Upper lobe of right lung (tissue), 1 donor: ENCODE data around the gene TGIF1. TPM values are rescaled to one million over a fixed set of nuclear protein-coding genes. Genes with fewer than 3 reads are reported as not detected.
"Not testable (repeated sequence)": the region's sequence is repeated elsewhere in the genome, so short reads cannot be mapped to it uniquely, and the experiment has no call there.

Experiments used
- ATAC-seq: fragments of 200-7000 bp; cut with Tn5 transposase; one replicate; pipeline ENCODE4 v1.9.1; 2020; ENCODE audit warnings: mild to moderate bottlenecking, moderate library complexity
- DNase-seq: peaks from one replicate; pipeline ENCODE4 v3.0.0-alpha.2; 2020
- H3K27ac ChIP-seq: fragments of 200-600 bp; one replicate; pipeline ENCODE4 v1.8.0; 2022
- H3K27me3 ChIP-seq: fragments of 200-600 bp; one replicate; pipeline ENCODE4 v1.8.0; 2022; ENCODE audit warnings: mild to moderate bottlenecking
- H3K36me3 ChIP-seq: fragments of 200-600 bp; one replicate; pipeline ENCODE4 v1.8.0; 2022
- H3K4me1 ChIP-seq: fragments of 200-600 bp; one replicate; pipeline ENCODE4 v1.8.0; 2022
- H3K4me3 ChIP-seq: fragments of 200-600 bp; one replicate; pipeline ENCODE4 v1.8.0; 2022; ENCODE audit warnings: mild to moderate bottlenecking
- H3K9me3 ChIP-seq: fragments of 200-600 bp; one replicate; pipeline ENCODE4 v1.8.0; 2022
- CTCF ChIP-seq: fragments of 200-600 bp; IDR thresholded peaks from one replicate; pipeline ENCODE4 v1.8.0; 2022; ENCODE audit warnings: antibody characterized with exemption
- intact Hi-C: fragments of 100-400 bp; cut with DNase I; formaldehyde crosslinking; loops from one replicate; pipeline ENCODE4 v1.11.0; 2022
- total RNA-seq: library from RNA; stranded (reverse); fragmentation: NEBNext Ultra II Directional; extraction: Animal tissue kit (Norgen Biotek cat#: 25700); gene quantifications from one replicate; pipeline ENCODE4 v1.2.1, GENCODE V29; 2021
- donor health status: DM: no; HTN: yes; CAD: no; lungs with severe emphysema.

Gene TGIF1
- total RNA-seq, 1 donor from 2014 or later: 48.4 TPM

GRCh38 chr18:3468066-3468705 is 18.2 kb downstream of the TGIF1 start:
- no peak overlapping the region for H3K4me3 ChIP-seq
- intact Hi-C loops: no loop called here
- no peak for TF ChIP-seq CTCF
- ATAC-seq (no peak), DNase-seq (no peak)
- no peak overlapping the region for H3K27ac ChIP-seq
- H3K36me3 ChIP-seq: no peaks in the 10 kb centered on the region
- no peaks in the 10 kb centered on the region for H3K27me3 ChIP-seq
- no peaks in the 10 kb centered on the region for H3K4me1 ChIP-seq
- no peaks in the 10 kb centered on the region for H3K9me3 ChIP-seq

- ATAC-seq: peak; percentile 87
- no peak overlapping the region for H3K27ac ChIP-seq
- H3K27me3 ChIP-seq: no peaks in the 10 kb centered on the region
- intact Hi-C loops: no loop called here
- no peak overlapping the region for H3K4me3 ChIP-seq
- no peaks in the 10 kb centered on the region for H3K9me3 ChIP-seq
- no peak for TF ChIP-seq CTCF
- no peak for DNase-seq
- H3K36me3 ChIP-seq: no peaks in the 10 kb centered on the region
- no peaks in the 10 kb centered on the region for H3K4me1 ChIP-seq
These were observed 18.9 kb downstream of the TGIF1 start for GRCh38 chr18:3468833-3469232.

GRCh38 chr18:3471141-3471648 is 21.2 kb downstream of the TGIF1 start:
- Histone ChIP-seq H3K4me1 (no peaks in the 10 kb centered on the region), H3K27ac (no peak overlapping the region), H3K4me3 (no peak overlapping the region), H3K9me3 (no peaks in the 10 kb centered on the region), H3K27me3 (no peaks in the 10 kb centered on the region), H3K36me3 (no peaks in the 10 kb centered on the region)
- DNase-seq: no peak
- intact Hi-C loops: no loop called here
- TF ChIP-seq CTCF: no peak
- no peak for ATAC-seq

GRCh38 chr18:3472121-3472520 is 22.1 kb downstream of the TGIF1 start:
- H3K4me3 ChIP-seq, intact Hi-C loops, H3K9me3 ChIP-seq, H3K27ac ChIP-seq, DNase-seq, H3K4me1 ChIP-seq, H3K27me3 ChIP-seq, H3K36me3 ChIP-seq, ATAC-seq: not testable (repeated sequence)

- Histone ChIP-seq H3K9me3 (no peaks in the 10 kb centered on the region), H3K27me3 (no peaks in the 10 kb centered on the region), H3K4me1 (no peaks in the 10 kb centered on the region), H3K27ac (no peak overlapping the region), H3K4me3 (no peak overlapping the region), H3K36me3 (no peaks in the 10 kb centered on the region)
- no peak for TF ChIP-seq CTCF
- ATAC-seq (no peak), DNase-seq (no peak)
- intact Hi-C loops: no loop called here
These were observed 22.9 kb downstream of the TGIF1 start for GRCh38 chr18:3472681-3473544.
